Neural cell (in vitro differentiated cells): Measurements from ENCODE around the gene CHD9NB. TPM values are rescaled to one million over a fixed set of nuclear protein-coding genes. Genes with fewer than 3 reads are reported as not detected.

Source experiments
- H2AFZ ChIP-seq: fragments of 200-600, 300-800 bp; sonication (generic), shearing (Covaris generic); 2 replicates; pipeline ENCODE4 v1.6.0; 2014; ENCODE audit warnings: low read depth, mild to moderate bottlenecking, antibody characterized with exemption, low read length, moderate library complexity
- H3F3A ChIP-seq: fragments of 200-600 bp; shearing (Covaris generic); 2 replicates; pipeline ENCODE4 v1.6.1; 2016; ENCODE audit warnings: mild to moderate bottlenecking, moderate library complexity, mixed read lengths, antibody characterized with exemption, low read length; ENCODE audit not compliant: insufficient read depth, poor library complexity, severe bottlenecking
- H3K27ac ChIP-seq: fragments of 200-600, 300-800 bp; sonication (generic), shearing (Covaris generic); 2 replicates; pipeline ENCODE4 v1.5.1; 2014; ENCODE audit warnings: mild to moderate bottlenecking, low read length, moderate library complexity
- H3K27me3 ChIP-seq: fragments of 300-800, 200-600 bp; sonication (generic), shearing (Covaris generic); 2 replicates; pipeline ENCODE4 v1.6.0; 2014; ENCODE audit warnings: mild to moderate bottlenecking, low read depth, low read length, moderate library complexity; ENCODE audit not compliant: insufficient read depth
- H3K36me3 ChIP-seq: fragments of 300-800, 200-600 bp; sonication (generic), shearing (Covaris generic); 2 replicates; pipeline ENCODE4 v1.5.1; 2014; ENCODE audit warnings: mild to moderate bottlenecking, antibody characterized with exemption, low read length, moderate library complexity; ENCODE audit not compliant: insufficient read depth
- H3K4me2 ChIP-seq: fragments of 300-800, 200-600 bp; sonication (generic), shearing (Covaris generic); 2 replicates; pipeline ENCODE4 v1.6.0; 2014; ENCODE audit warnings: mild to moderate bottlenecking, low read length
- H3K4me3 ChIP-seq: fragments of 300-800, 200-600 bp; sonication (generic), shearing (Covaris generic); 2 replicates; pipeline ENCODE4 v1.5.1; 2014; ENCODE audit warnings: mild to moderate bottlenecking, low read length, moderate library complexity
- H3K79me2 ChIP-seq: fragments of 200-600 bp; shearing (Covaris generic); replicated peaks from 2 replicates; pipeline ENCODE4 v1.6.0; 2014; ENCODE audit warnings: mild to moderate bottlenecking, low read length, moderate library complexity; ENCODE audit not compliant: insufficient read depth
- H3K9ac ChIP-seq: fragments of 300-800, 200-600 bp; sonication (generic), shearing (Covaris generic); 2 replicates; pipeline ENCODE4 v1.6.1; 2016; ENCODE audit warnings: mild to moderate bottlenecking, low read length, mixed read lengths
- H3K9me2 ChIP-seq: fragments of 200-600 bp; shearing (Covaris generic); 2 replicates; pipeline ENCODE4 v1.6.1; 2016; ENCODE audit warnings: mild to moderate bottlenecking, low read length, mixed read lengths; ENCODE audit not compliant: insufficient read depth
- H3K9me3 ChIP-seq: fragments of 200-600, 300-800 bp; sonication (generic), shearing (Covaris generic); 2 replicates; pipeline ENCODE4 v1.6.1; 2016; ENCODE audit warnings: mild to moderate bottlenecking, mixed run types, low read length, moderate library complexity, mixed read lengths
- H4K20me1 ChIP-seq: fragments of 200-600 bp; shearing (Covaris generic); 2 replicates; pipeline ENCODE4 v1.6.1; 2016; ENCODE audit warnings: mild to moderate bottlenecking, mixed run types; ENCODE audit not compliant: insufficient read depth
- EP300 ChIP-seq: fragments of 450-650 bp; conservative IDR thresholded peaks from 2 replicates; pipeline ENCODE4 v1.6.1; 2014; ENCODE audit warnings: antibody characterized with exemption, mild to moderate bottlenecking, moderate library complexity; ENCODE audit not compliant: poor library complexity, severe bottlenecking
- EZH2 ChIP-seq: fragments of 200-600, 300-800 bp; shearing (Covaris generic), sonication (generic); IDR thresholded peaks from 2 replicates; pipeline ENCODE4 v1.6.1; 2014; ENCODE audit warnings: antibody characterized with exemption, low read length, borderline replicate concordance, mild to moderate bottlenecking; ENCODE audit not compliant: insufficient read depth, poor library complexity, severe bottlenecking
- MXI1 ChIP-seq: fragments of 450-650 bp; conservative IDR thresholded peaks from 2 replicates; pipeline ENCODE4 v1.6.1; 2014; ENCODE audit warnings: antibody characterized with exemption, mild to moderate bottlenecking; ENCODE audit not compliant: poor library complexity, severe bottlenecking
- POLR2AphosphoS5 ChIP-seq: IDR thresholded peaks from 2 replicates; pipeline ENCODE4 v1.6.1; 2012
- RAD21 ChIP-seq: fragments of 450-650 bp; conservative IDR thresholded peaks from 2 replicates; pipeline ENCODE4 v1.6.1; 2014; ENCODE audit warnings: antibody characterized with exemption, mild to moderate bottlenecking, moderate library complexity
- SMC3 ChIP-seq: fragments of 450-650 bp; conservative IDR thresholded peaks from 2 replicates; pipeline ENCODE4 v1.6.1; 2014; ENCODE audit warnings: antibody characterized with exemption, mild to moderate bottlenecking, moderate library complexity; ENCODE audit not compliant: poor library complexity
- TAF1 ChIP-seq: IDR thresholded peaks from 2 replicates; pipeline ENCODE4 v1.6.1; 2012; ENCODE audit warnings: low read depth
- polyA plus RNA-seq: library from polyadenylated mRNA; depleted of rRNA; stranded (reverse); fragments of >200 nt; gene quantifications from 2 replicates; pipeline ENCODE4 v1.2.3, GENCODE V29; 2014
- TF ChIP-seq, protein P1 (sequence below): IDR thresholded peaks from 2 replicates; pipeline ENCODE4 v1.6.1; 2012; ENCODE audit warnings: borderline replicate concordance
- TF ChIP-seq, protein P2 (sequence below): fragments of 450-650 bp; IDR thresholded peaks from 2 replicates; pipeline ENCODE4 v1.5.1; 2014; ENCODE audit warnings: antibody characterized with exemption, mild to moderate bottlenecking, moderate library complexity; ENCODE audit not compliant: poor library complexity, severe bottlenecking

The CHD9NB gene
- polyA plus RNA-seq, 1 donor from 2014 or later = 0.17 TPM

DNA sequence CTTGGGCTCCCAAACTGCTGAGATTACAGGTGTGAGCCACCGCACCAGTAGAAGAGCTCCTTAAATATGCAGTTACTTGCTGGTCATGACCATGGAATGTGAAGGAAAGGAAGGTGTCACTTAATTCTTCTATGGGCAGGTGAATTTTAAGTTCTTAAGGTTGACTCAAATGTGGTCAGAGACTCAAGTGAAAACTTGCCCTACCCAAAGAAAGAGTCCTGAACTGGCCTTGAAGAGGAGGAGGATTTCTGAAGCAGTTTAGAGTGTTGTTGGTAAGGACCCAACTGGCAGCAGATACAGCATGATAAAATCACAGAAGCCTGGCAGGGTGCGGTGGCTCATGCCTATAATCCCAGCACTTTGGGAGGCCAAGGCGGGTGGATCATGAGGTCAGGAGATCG lies 31.4 kb upstream of the CHD9NB start:
- no peak overlapping the region for H3K4me2 ChIP-seq
- H3K9me3 ChIP-seq = no peaks in the 10 kb centered on the region
- H3K36me3 ChIP-seq = no peaks in the 10 kb centered on the region
- H3K27me3 ChIP-seq = no peaks in the 10 kb centered on the region
- no peaks in the 10 kb centered on the region for H3F3A ChIP-seq
- H3K79me2 ChIP-seq = no peaks in the 10 kb centered on the region
- no peaks in the 10 kb centered on the region for H4K20me1 ChIP-seq
- TF ChIP-seq RAD21 (no peak), SMC3 (no peak), MXI1 (no peak), POLR2AphosphoS5 (no peak), EP300 (no peak), TAF1 (no peak), EZH2 (no peak)
- TF ChIP-seq, protein P1, sequence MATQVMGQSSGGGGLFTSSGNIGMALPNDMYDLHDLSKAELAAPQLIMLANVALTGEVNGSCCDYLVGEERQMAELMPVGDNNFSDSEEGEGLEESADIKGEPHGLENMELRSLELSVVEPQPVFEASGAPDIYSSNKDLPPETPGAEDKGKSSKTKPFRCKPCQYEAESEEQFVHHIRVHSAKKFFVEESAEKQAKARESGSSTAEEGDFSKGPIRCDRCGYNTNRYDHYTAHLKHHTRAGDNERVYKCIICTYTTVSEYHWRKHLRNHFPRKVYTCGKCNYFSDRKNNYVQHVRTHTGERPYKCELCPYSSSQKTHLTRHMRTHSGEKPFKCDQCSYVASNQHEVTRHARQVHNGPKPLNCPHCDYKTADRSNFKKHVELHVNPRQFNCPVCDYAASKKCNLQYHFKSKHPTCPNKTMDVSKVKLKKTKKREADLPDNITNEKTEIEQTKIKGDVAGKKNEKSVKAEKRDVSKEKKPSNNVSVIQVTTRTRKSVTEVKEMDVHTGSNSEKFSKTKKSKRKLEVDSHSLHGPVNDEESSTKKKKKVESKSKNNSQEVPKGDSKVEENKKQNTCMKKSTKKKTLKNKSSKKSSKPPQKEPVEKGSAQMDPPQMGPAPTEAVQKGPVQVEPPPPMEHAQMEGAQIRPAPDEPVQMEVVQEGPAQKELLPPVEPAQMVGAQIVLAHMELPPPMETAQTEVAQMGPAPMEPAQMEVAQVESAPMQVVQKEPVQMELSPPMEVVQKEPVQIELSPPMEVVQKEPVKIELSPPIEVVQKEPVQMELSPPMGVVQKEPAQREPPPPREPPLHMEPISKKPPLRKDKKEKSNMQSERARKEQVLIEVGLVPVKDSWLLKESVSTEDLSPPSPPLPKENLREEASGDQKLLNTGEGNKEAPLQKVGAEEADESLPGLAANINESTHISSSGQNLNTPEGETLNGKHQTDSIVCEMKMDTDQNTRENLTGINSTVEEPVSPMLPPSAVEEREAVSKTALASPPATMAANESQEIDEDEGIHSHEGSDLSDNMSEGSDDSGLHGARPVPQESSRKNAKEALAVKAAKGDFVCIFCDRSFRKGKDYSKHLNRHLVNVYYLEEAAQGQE = no peak
- TF ChIP-seq, protein P2, sequence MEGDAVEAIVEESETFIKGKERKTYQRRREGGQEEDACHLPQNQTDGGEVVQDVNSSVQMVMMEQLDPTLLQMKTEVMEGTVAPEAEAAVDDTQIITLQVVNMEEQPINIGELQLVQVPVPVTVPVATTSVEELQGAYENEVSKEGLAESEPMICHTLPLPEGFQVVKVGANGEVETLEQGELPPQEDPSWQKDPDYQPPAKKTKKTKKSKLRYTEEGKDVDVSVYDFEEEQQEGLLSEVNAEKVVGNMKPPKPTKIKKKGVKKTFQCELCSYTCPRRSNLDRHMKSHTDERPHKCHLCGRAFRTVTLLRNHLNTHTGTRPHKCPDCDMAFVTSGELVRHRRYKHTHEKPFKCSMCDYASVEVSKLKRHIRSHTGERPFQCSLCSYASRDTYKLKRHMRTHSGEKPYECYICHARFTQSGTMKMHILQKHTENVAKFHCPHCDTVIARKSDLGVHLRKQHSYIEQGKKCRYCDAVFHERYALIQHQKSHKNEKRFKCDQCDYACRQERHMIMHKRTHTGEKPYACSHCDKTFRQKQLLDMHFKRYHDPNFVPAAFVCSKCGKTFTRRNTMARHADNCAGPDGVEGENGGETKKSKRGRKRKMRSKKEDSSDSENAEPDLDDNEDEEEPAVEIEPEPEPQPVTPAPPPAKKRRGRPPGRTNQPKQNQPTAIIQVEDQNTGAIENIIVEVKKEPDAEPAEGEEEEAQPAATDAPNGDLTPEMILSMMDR = no peak
- no peak overlapping the region for H3K9ac ChIP-seq
- H3K27ac ChIP-seq = no peak overlapping the region
- H3K4me3 ChIP-seq = no peak overlapping the region
- H2AFZ ChIP-seq = no peak overlapping the region
- H3K9me2 ChIP-seq = no peaks in the 10 kb centered on the region

DNA sequence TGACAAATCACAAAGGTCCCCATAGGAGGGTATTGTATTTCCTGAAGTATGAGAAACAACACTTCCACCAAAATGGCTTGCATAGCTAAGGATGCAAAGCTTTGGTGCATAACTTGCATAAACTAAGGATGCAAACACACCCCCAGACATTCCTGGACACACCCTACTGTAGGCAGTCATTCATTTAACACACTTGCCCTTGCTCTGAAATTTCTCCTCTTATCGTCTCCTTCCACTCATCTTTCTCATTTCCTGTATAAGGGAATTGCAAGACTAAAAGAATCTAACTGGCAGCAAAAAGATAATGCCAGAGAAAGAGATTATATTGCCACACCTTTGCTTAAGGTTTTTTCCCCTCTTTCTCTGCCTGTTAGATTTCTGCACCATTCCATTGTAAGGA lies 30.4 kb upstream of the CHD9NB start:
- no peaks in the 10 kb centered on the region for H3K36me3 ChIP-seq
- H3K4me2 ChIP-seq = no peak overlapping the region

More for the DNA sequence above, 30.4 kb upstream of the CHD9NB start:
- H2AFZ ChIP-seq = no peak overlapping the region
- no peaks in the 10 kb centered on the region for H3K9me3 ChIP-seq
- H3K9ac ChIP-seq = no peak overlapping the region
- H3K27me3 ChIP-seq = no peaks in the 10 kb centered on the region
- H4K20me1 ChIP-seq = no peaks in the 10 kb centered on the region
- no peak overlapping the region for H3K4me3 ChIP-seq
- no peaks in the 10 kb centered on the region for H3K79me2 ChIP-seq
- H3F3A ChIP-seq = no peaks in the 10 kb centered on the region
- TF ChIP-seq SMC3 (no peak), RAD21 (no peak), EP300 (no peak), TAF1 (no peak)
- TF ChIP-seq, protein P2 = no peak
- TF ChIP-seq, protein P1 = no peak
- H3K9me2 ChIP-seq = no peaks in the 10 kb centered on the region
- no peak overlapping the region for H3K27ac ChIP-seq
